Measurements from ENCODE around the gene CASQ1. TPM values are rescaled to one million over a fixed set of nuclear protein-coding genes. Genes with fewer than 3 reads are reported as not detected.

Gene CASQ1
- total and polyA plus RNA-seq, 7 donors: 0.28 to 9.4 (median 1.5) TPM; not detected in 1

DNA sequence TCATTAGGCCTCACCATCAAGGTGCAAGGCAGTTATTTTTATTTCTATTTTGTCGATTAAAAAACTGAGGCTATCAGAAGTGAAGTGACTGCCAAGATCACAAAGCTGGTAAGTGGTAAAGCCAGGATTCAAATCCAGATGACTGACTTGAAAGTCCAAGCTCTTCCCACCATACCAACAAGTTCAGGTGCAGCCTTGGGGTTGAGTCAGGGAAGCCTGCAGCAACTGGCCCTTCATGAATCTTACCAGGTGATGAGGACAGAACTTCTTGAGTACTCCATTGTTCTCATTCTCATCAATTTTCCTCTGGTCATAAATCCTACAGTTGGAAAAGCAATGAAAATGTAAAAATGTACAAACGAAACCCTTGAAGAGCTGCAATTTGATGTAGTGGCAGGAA lies 35.0 kb downstream of the CASQ1 start:
- H3K4me1 ChIP-seq: peaks cover 0 to 4% (median 1%) of the 10 kb centered on the region in 4 donors
- H3K4me3 ChIP-seq: no peak overlapping the region
- intact Hi-C loops (cut with DNase I): no loop called here
- no peaks in the 10 kb centered on the region for H3K9me3 ChIP-seq
- no peaks in the 10 kb centered on the region for H3K27me3 ChIP-seq
- TF ChIP-seq POLR2A (IDR thresholded peaks at IDR 0.05) (no peak), POLR2AphosphoS5 (IDR thresholded peaks at IDR 0.05) (no peak)
- 67 to 77% methylated on average over 2 of the region's 2 CpGs for WGBS, 2 donors
- no peak for DNase-seq
- H3K27ac ChIP-seq: no peak overlapping the region
- H3K36me3 ChIP-seq: peaks cover 26 to 100% (median 77%) of the 10 kb centered on the region in 4 donors

DNA sequence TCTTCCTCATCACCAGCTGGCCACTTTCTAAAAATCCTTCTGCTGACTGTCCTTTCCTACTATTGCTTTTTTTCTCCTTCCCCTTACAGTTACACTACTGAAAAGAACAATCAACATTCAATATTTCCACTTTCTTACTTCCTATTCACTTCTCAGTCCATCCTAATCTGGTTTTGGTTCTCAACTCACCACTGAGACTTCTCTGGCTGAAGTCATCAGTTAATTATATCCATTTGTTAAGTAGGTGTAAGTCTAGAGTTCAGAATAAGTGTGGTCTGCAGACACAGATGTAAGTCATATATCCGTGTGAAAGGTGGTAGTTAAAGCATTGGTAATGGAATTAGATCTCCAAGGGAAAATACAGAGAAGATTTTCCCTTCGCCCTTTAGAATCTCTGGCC lies 36.2 kb downstream of the CASQ1 start:
- Histone ChIP-seq H3K27ac (no peak overlapping the region), H3K27me3 (no peaks in the 10 kb centered on the region), H3K4me3 (no peak overlapping the region), H3K9me3 (no peaks in the 10 kb centered on the region), H3K4me1 (no peaks in the 10 kb centered on the region), H3K36me3 (peaks cover 20 to 100% (median 80%) of the 10 kb centered on the region in 4 donors)
- 92% methylated on average over 2 of the region's 2 CpGs for WGBS, 2 donors
- DNase-seq: no peak
- TF ChIP-seq POLR2AphosphoS5 (IDR thresholded peaks at IDR 0.05): no peak
- no peak for TF ChIP-seq POLR2A (IDR thresholded peaks at IDR 0.05)
- TF ChIP-seq EP300 (IDR thresholded peaks at IDR 0.05): no peak
- TF ChIP-seq, protein P1, sequence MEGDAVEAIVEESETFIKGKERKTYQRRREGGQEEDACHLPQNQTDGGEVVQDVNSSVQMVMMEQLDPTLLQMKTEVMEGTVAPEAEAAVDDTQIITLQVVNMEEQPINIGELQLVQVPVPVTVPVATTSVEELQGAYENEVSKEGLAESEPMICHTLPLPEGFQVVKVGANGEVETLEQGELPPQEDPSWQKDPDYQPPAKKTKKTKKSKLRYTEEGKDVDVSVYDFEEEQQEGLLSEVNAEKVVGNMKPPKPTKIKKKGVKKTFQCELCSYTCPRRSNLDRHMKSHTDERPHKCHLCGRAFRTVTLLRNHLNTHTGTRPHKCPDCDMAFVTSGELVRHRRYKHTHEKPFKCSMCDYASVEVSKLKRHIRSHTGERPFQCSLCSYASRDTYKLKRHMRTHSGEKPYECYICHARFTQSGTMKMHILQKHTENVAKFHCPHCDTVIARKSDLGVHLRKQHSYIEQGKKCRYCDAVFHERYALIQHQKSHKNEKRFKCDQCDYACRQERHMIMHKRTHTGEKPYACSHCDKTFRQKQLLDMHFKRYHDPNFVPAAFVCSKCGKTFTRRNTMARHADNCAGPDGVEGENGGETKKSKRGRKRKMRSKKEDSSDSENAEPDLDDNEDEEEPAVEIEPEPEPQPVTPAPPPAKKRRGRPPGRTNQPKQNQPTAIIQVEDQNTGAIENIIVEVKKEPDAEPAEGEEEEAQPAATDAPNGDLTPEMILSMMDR (IDR thresholded peaks at IDR 0.05): no peak
- intact Hi-C loops (cut with DNase I): no loop called here

DNA sequence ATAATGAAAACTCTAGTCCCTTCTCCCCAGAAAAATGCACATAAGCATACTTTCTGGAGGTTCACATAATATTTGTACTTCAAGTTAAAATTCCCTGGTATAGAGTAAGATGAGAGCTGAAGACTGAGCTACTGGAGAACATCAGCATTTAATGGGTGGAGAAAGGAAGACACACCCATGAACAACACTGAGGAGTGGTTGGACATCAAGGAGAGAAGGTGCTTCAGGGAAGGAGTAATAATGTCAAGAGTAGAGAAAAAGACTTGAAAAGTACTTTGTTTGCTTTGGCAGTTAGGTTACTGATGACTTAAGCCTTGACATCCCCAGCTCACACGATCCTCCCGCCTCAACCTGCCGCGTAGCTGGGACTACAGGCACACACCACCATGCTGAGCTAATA lies 36.7 kb downstream of the CASQ1 start:
- intact Hi-C loops (cut with DNase I): no loop called here
- Histone ChIP-seq H3K27ac (no peak overlapping the region), H3K9me3 (no peaks in the 10 kb centered on the region), H3K27me3 (no peaks in the 10 kb centered on the region), H3K4me3 (no peak overlapping the region), H3K4me1 (no peaks in the 10 kb centered on the region), H3K36me3 (peaks cover 20 to 100% (median 77%) of the 10 kb centered on the region in 4 donors)
- TF ChIP-seq POLR2A (IDR thresholded peaks at IDR 0.05) (no peak), POLR2AphosphoS5 (IDR thresholded peaks at IDR 0.05) (no peak), EP300 (IDR thresholded peaks at IDR 0.05) (no peak)
- TF ChIP-seq, protein P1 (IDR thresholded peaks at IDR 0.05): no peak
- no peak for DNase-seq
- WGBS, 2 donors: 82 to 91% methylated on average over 4 of the region's 4 CpGs

DNA sequence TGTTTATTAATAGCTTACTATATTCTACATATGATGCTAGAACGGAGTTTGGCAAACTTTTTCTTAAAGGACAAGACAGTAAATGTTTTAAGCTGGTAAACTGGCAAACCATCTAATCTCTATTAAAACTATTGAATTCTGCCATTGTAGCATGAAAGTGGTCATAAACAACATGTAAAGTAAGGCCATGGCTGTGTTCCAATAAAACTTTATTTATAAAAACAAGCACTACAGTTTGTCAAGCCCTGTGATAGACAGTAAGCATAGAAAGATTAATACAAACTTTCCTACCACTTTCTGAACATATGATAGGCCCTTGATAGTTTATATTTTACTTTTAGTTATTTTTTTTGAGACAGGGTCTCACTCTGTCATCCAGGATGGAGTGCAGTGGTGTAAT lies 37.2 kb downstream of the CASQ1 start:
- Histone ChIP-seq H3K27me3 (no peaks in the 10 kb centered on the region), H3K9me3 (no peaks in the 10 kb centered on the region), H3K27ac (no peak overlapping the region), H3K4me3 (no peak overlapping the region), H3K4me1 (no peaks in the 10 kb centered on the region), H3K36me3 (peaks cover 20 to 100% (median 71%) of the 10 kb centered on the region in 4 donors)
- intact Hi-C loops (cut with DNase I): no loop called here
- WGBS, 2 donors: 97 to 100% methylated on average over 1 of the region's 1 CpG
- DNase-seq: no peak
- TF ChIP-seq EP300 (IDR thresholded peaks at IDR 0.05): no peak
- TF ChIP-seq, protein P1 (IDR thresholded peaks at IDR 0.05): no peak

DNA sequence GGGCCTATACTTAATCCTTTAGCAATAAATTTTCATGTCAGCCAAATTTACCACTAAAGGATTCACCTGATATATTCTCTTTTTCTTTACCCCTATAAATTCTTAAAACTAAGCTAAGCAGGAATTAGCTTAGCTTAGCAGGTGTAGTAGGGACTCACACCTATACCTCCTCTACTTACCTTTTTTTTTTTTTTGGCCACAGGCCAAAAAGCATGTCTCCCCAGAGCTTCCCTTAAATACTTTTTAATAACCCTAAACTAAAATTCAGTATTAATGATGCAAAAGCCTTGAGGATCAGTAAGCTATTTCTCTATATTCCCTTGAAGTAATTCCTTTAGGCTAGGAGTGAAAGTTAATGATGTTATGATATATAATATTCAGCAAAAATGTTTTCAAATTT lies 38.1 kb downstream of the CASQ1 start:
- Histone ChIP-seq H3K27ac (no peak overlapping the region), H3K27me3 (no peaks in the 10 kb centered on the region), H3K36me3 (peaks cover 20 to 98% (median 63%) of the 10 kb centered on the region in 4 donors), H3K9me3 (no peaks in the 10 kb centered on the region), H3K4me3 (no peak overlapping the region), H3K4me1 (no peaks in the 10 kb centered on the region)
- intact Hi-C loops (cut with DNase I): no loop called here
- no peak for TF ChIP-seq EP300 (IDR thresholded peaks at IDR 0.05)
- no peak for TF ChIP-seq POLR2A (IDR thresholded peaks at IDR 0.05)
- TF ChIP-seq, protein P1 (IDR thresholded peaks at IDR 0.05): no peak
- DNase-seq: no peak
